OCI-LY7 (cell line): ENCODE results near the gene DPP10. TPM values are rescaled to one million over a fixed set of nuclear protein-coding genes. Genes with fewer than 3 reads are reported as not detected.

Source experiments
- BruUV-seq: library from RNA; stranded (reverse); fragments of 400-500 nt; replicated peaks from 2 replicates; lab custom pipeline; 2021; lab: Mats Ljungman, UMichigan
- CTCF ChIA-PET: fragments of 300-600 bp; sonication (Branson Sonifier 250); formaldehyde crosslinking; loops from one replicate; lab custom pipeline; 2022; ENCODE audit warnings: antibody characterized with exemption; ENCODE audit not compliant: unreplicated experiment; lab: Charles Lee
- POLR2A ChIA-PET: fragments of 300-600 bp; sonication (Branson Sonifier 250); formaldehyde crosslinking; loops from one replicate; lab custom pipeline; 2022; ENCODE audit warnings: antibody characterized with exemption; lab: Charles Lee
- DNase-seq: peaks from one replicate; pipeline ENCODE4 v3.0.0-alpha.2; 2015; ENCODE audit warnings: low spot score
- H2AFZ ChIP-seq: fragments of 200-600 bp; sonication (generic), shearing (Covaris generic); 2 replicates; pipeline ENCODE4 v1.6.1; 2014; ENCODE audit warnings: mild to moderate bottlenecking, antibody characterized with exemption, low read length, moderate library complexity
- H3K27ac ChIP-seq: fragments of 200-600 bp; sonication (generic); 2 replicates; pipeline ENCODE4 v1.5.1; 2014; ENCODE audit warnings: mixed run types, low read depth, mild to moderate bottlenecking, moderate library complexity, low read length, inconsistent platforms; ENCODE audit not compliant: poor library complexity, severe bottlenecking
- H3K36me3 ChIP-seq: fragments of 200-600 bp; sonication (generic); 2 replicates; pipeline ENCODE4 v1.6.1; 2014; ENCODE audit warnings: mild to moderate bottlenecking, antibody characterized with exemption, low read length, moderate library complexity, mixed read lengths; ENCODE audit not compliant: insufficient read depth
- H3K4me1 ChIP-seq: fragments of 200-600 bp; sonication (generic); 2 replicates; pipeline ENCODE4 v1.5.1; 2014; ENCODE audit warnings: mild to moderate bottlenecking, low read length; ENCODE audit not compliant: insufficient read depth, poor library complexity, severe bottlenecking
- H3K4me2 ChIP-seq: fragments of 200-600 bp; sonication (generic); 2 replicates; pipeline ENCODE4 v1.6.1; 2014; ENCODE audit warnings: mild to moderate bottlenecking, low read length
- H3K4me3 ChIP-seq: fragments of 200-600 bp; sonication (generic); 2 replicates; pipeline ENCODE4 v1.5.1; 2014; ENCODE audit warnings: mild to moderate bottlenecking, low read depth, low read length; ENCODE audit not compliant: poor library complexity, severe bottlenecking
- H3K79me2 ChIP-seq: fragments of 200-600 bp; sonication (generic); 2 replicates; pipeline ENCODE4 v1.6.1; 2016; ENCODE audit warnings: low read depth, mild to moderate bottlenecking, low read length, moderate library complexity, mixed read lengths; ENCODE audit not compliant: insufficient read depth
- H3K9me2 ChIP-seq: fragments of 200-600 bp; sonication (generic); 2 replicates; pipeline ENCODE4 v1.6.1; 2016; ENCODE audit warnings: mild to moderate bottlenecking, low read length, mixed read lengths; ENCODE audit not compliant: insufficient read depth
- H3K9me3 ChIP-seq: fragments of 200-600 bp; sonication (generic); 2 replicates; pipeline ENCODE4 v1.6.1; 2014; ENCODE audit warnings: mild to moderate bottlenecking, mixed run types, low read length, mixed read lengths
- H4K20me1 ChIP-seq: fragments of 200-600 bp; sonication (generic); 2 replicates; pipeline ENCODE4 v1.6.1; 2014; ENCODE audit warnings: mild to moderate bottlenecking, antibody characterized with exemption, low read length, moderate library complexity, mixed read lengths; ENCODE audit not compliant: insufficient read depth
- CTCF ChIP-seq: fragments of 200-600 bp; sonication (generic); conservative IDR thresholded peaks from 2 replicates; pipeline ENCODE4 v1.5.1; 2014; ENCODE audit warnings: mild to moderate bottlenecking, antibody characterized with exemption, low read length, moderate library complexity, mixed read lengths
- EZH2phosphoT487 ChIP-seq: fragments of 200-600 bp; sonication (generic); IDR thresholded peaks from 2 replicates; pipeline ENCODE4 v1.6.1; 2018; ENCODE audit warnings: low read depth, borderline replicate concordance, mild to moderate bottlenecking, mixed run types, antibody characterized with exemption, low read length, moderate library complexity, mixed read lengths
- intact Hi-C: fragments of 100-400 bp; cut with micrococcal nuclease; formaldehyde crosslinking; loops from one replicate; pipeline ENCODE4 v1.10.0; 2022; ENCODE audit not compliant: unreplicated experiment
- total RNA-seq, 2 experiments: library from RNA; depleted of rRNA in 1 of 2; stranded (reverse); fragments of >200 nt in 1 of 2; shearing (Covaris generic) in 1 of 2; gene quantifications; 2 replicates each; pipeline ENCODE4 v1.2.3, GENCODE V29; 2014 to 2022

DPP10 gene
- total RNA-seq, 2 experiments from 2014 or later = not detected

DNA sequence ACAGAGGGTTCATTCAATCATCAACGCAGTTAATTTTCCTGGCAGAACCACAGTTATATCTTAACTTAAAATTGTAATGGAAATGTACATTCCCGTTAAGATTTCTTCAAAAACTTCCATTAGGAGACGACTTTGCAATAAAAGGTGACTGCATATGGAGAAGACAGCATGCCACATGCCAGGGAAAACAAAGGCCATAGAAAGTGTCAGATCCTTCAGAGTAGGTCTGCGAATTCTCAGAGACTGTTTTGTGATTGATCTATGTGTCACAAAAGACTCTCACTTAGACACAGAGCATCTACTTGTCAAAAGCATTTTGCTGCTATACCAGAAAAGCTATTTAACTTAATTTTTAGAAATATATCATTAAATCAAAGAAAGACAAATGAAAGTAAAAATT is 274.6 kb downstream of the DPP10 start:
- DNase-seq = no peak
- H3K36me3 ChIP-seq = no peaks in the 10 kb centered on the region
- H3K27ac ChIP-seq = no peak overlapping the region
- POLR2A ChIA-PET = no interaction called here
- no TSS peak for BruUV-seq
- H3K4me2 ChIP-seq = no peak overlapping the region
- TF ChIP-seq CTCF (no peak), EZH2phosphoT487 (no peak)
- no peaks in the 10 kb centered on the region for H3K79me2 ChIP-seq
- H3K9me2 ChIP-seq = no peaks in the 10 kb centered on the region
- no peaks in the 10 kb centered on the region for H4K20me1 ChIP-seq
- CTCF ChIA-PET = no interaction called here
- intact Hi-C loops = no loop called here
- no peaks in the 10 kb centered on the region for H3K9me3 ChIP-seq
- no peak overlapping the region for H2AFZ ChIP-seq
- H3K4me3 ChIP-seq = no peak overlapping the region
- no peaks in the 10 kb centered on the region for H3K4me1 ChIP-seq

DNA sequence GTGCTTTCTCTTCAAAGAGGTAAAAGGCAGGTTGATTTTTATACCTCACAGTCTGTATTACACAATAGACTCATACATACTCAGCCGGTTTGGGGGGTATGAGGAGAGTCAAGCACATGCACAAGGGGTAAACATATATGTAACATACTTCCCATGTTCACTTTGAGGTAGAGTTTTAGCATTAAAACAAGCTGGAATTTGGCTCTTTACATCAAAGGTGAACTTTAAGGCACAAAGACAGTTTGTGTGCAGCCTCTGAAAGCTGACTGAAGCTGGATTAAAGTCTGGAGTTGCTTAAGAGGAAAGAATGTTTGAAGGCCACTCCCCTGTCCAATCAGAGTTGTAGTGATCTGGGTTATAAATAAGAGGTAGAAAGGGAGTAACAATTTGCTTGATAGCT is 282.0 kb downstream of the DPP10 start:
- H3K36me3 ChIP-seq = no peaks in the 10 kb centered on the region
- H3K9me3 ChIP-seq = no peaks in the 10 kb centered on the region
- H3K4me2 ChIP-seq = no peak overlapping the region
- no peaks in the 10 kb centered on the region for H4K20me1 ChIP-seq
- H3K4me3 ChIP-seq = no peak overlapping the region
- TF ChIP-seq EZH2phosphoT487 (no peak), CTCF (no peak)
- DNase-seq = no peak
- H2AFZ ChIP-seq = no peak overlapping the region
- BruUV-seq = no TSS peak
- ChIA-PET POLR2A (no interaction called here), CTCF (no interaction called here)
- intact Hi-C loops = no loop called here
- no peaks in the 10 kb centered on the region for H3K9me2 ChIP-seq
- H3K27ac ChIP-seq = no peak overlapping the region
- H3K79me2 ChIP-seq = no peaks in the 10 kb centered on the region
- no peaks in the 10 kb centered on the region for H3K4me1 ChIP-seq

- intact Hi-C loops = no loop called here
- no peak for DNase-seq
- Histone ChIP-seq H3K36me3 (no peaks in the 10 kb centered on the region), H3K27ac (no peak overlapping the region), H3K79me2 (no peaks in the 10 kb centered on the region), H4K20me1 (no peaks in the 10 kb centered on the region), H3K9me2 (no peaks in the 10 kb centered on the region), H3K4me2 (no peak overlapping the region), H3K4me1 (no peaks in the 10 kb centered on the region), H3K4me3 (no peak overlapping the region), H2AFZ (no peak overlapping the region), H3K9me3 (no peaks in the 10 kb centered on the region)
- CTCF ChIA-PET = no interaction called here
- no peak for TF ChIP-seq CTCF
- no peak for TF ChIP-seq EZH2phosphoT487
- POLR2A ChIA-PET = no interaction called here
- BruUV-seq = no TSS peak
Measured at GRCh38 chr2:114727012-114727411, 284.6 kb downstream of the DPP10 start.
